Mesenchymal stem cell (in vitro differentiated cells and primary cell): ENCODE results near the gene LHFPL2.

Source experiments
- DNase-seq: peaks from one replicate; pipeline ENCODE4 v3.0.0-alpha.2; 2013
- H2AFZ ChIP-seq: one replicate; pipeline ENCODE4 v1.6.1; 2013; ENCODE audit warnings: low read depth, mild to moderate bottlenecking, control low read depth, inconsistent platforms, low read length, moderate library complexity
- H2AK5ac ChIP-seq: 2 replicates; pipeline ENCODE4 v1.6.1; 2013; ENCODE audit warnings: low read length, moderate library complexity, mild to moderate bottlenecking, inconsistent platforms; ENCODE audit not compliant: severe bottlenecking
- H2BK120ac ChIP-seq: one replicate; pipeline ENCODE4 v1.6.1; 2013; ENCODE audit warnings: low read depth, mild to moderate bottlenecking, inconsistent platforms, low read length, moderate library complexity
- H2BK12ac ChIP-seq, 2 experiments: one replicate each; pipeline ENCODE4 v1.6.1; 2013; ENCODE audit warnings: inconsistent platforms in 2 of 2, low read length in 2 of 2, mild to moderate bottlenecking in 2 of 2, moderate library complexity in 2 of 2, control low read depth in 1 of 2
- H2BK15ac ChIP-seq: one replicate; pipeline ENCODE4 v1.6.1; 2013; ENCODE audit warnings: mild to moderate bottlenecking, low read depth, inconsistent platforms; ENCODE audit not compliant: poor library complexity, severe bottlenecking
- H2BK5ac ChIP-seq: 2 replicates; pipeline ENCODE4 v1.6.1; 2013; ENCODE audit warnings: low read depth, mild to moderate bottlenecking, low read length, control low read depth, inconsistent platforms; ENCODE audit not compliant: poor library complexity, severe bottlenecking
- H3K14ac ChIP-seq, 2 experiments: one replicate each; pipeline ENCODE4 v1.6.1; 2013; ENCODE audit warnings: inconsistent platforms in 2 of 2, low read length in 2 of 2, control low read depth in 1 of 2, mild to moderate bottlenecking in 1 of 2, moderate library complexity in 1 of 2
- H3K18ac ChIP-seq, 2 experiments: one replicate each; pipeline ENCODE4 v1.6.1; 2013; ENCODE audit warnings: inconsistent platforms in 2 of 2, low read length in 2 of 2, control low read depth in 1 of 2, low read depth in 1 of 2, mild to moderate bottlenecking in 1 of 2
- H3K23ac ChIP-seq, 2 experiments: one replicate each; pipeline ENCODE4 v1.6.1; 2013; ENCODE audit warnings: inconsistent platforms in 2 of 2, low read length in 2 of 2, mild to moderate bottlenecking in 2 of 2, moderate library complexity in 2 of 2, control low read depth in 1 of 2
- H3K27ac ChIP-seq: 2 replicates; pipeline ENCODE4 v1.5.1; 2013; ENCODE audit warnings: mild to moderate bottlenecking, moderate library complexity, low read length, control low read depth, inconsistent platforms; ENCODE audit not compliant: poor library complexity, severe bottlenecking
- H3K27me3 ChIP-seq, 2 experiments: 2 replicates each; pipeline versions ENCODE4 v1.6.1 to v1.7.0; 2013; ENCODE audit warnings: low read length in 2 of 2, mild to moderate bottlenecking in 2 of 2, moderate library complexity in 2 of 2, control low read depth in 1 of 2, inconsistent platforms in 1 of 2; ENCODE audit not compliant: control insufficient read depth in 1 of 2, insufficient read depth in 1 of 2
- H3K36me3 ChIP-seq, 2 experiments: 2 replicates each; pipeline versions ENCODE4 v1.6.1 to v1.7.0; 2013; ENCODE audit warnings: low read length in 2 of 2, control low read depth in 1 of 2, inconsistent platforms in 1 of 2, low read depth in 1 of 2, mild to moderate bottlenecking in 1 of 2; ENCODE audit not compliant: insufficient read depth in 2 of 2, control insufficient read depth in 1 of 2
- H3K4ac ChIP-seq, 2 experiments: one replicate each; pipeline ENCODE4 v1.6.1; 2013; ENCODE audit warnings: inconsistent platforms in 2 of 2, low read length in 2 of 2, mild to moderate bottlenecking in 2 of 2, moderate library complexity in 2 of 2, control low read depth in 1 of 2, low read depth in 1 of 2
- H3K4me1 ChIP-seq: 2 replicates; pipeline ENCODE4 v1.6.1; 2013; ENCODE audit warnings: low read depth, low read length, control low read depth; ENCODE audit not compliant: control insufficient read depth, insufficient read depth
- H3K4me2 ChIP-seq: 2 replicates; pipeline ENCODE4 v1.6.1; 2013; ENCODE audit warnings: low read length, mild to moderate bottlenecking, inconsistent platforms; ENCODE audit not compliant: poor library complexity, severe bottlenecking
- H3K4me3 ChIP-seq, 2 experiments: 2 replicates each; pipeline versions ENCODE4 v1.5.1 to v1.7.0; 2013; ENCODE audit warnings: low read length in 2 of 2, mild to moderate bottlenecking in 2 of 2, control low read depth in 1 of 2, low read depth in 1 of 2; ENCODE audit not compliant: insufficient read depth in 1 of 2
- H3K79me1 ChIP-seq: replicated peaks from 2 replicates; pipeline ENCODE4 v1.6.1; 2013; ENCODE audit warnings: mild to moderate bottlenecking, control low read depth, low read length, inconsistent platforms; ENCODE audit not compliant: poor library complexity, severe bottlenecking
- H3K9ac ChIP-seq: 2 replicates; pipeline ENCODE4 v1.7.0; 2013; ENCODE audit warnings: mild to moderate bottlenecking, low read length, moderate library complexity
- H3K9me3 ChIP-seq: 2 replicates; pipeline ENCODE4 v1.7.0; 2013; ENCODE audit warnings: mild to moderate bottlenecking, low read length; ENCODE audit not compliant: control insufficient read depth
- H4K8ac ChIP-seq: one replicate; pipeline ENCODE4 v1.6.1; 2013; ENCODE audit warnings: inconsistent platforms, mild to moderate bottlenecking, low read length, moderate library complexity
- H4K91ac ChIP-seq: one replicate; pipeline ENCODE4 v1.6.1; 2013; ENCODE audit warnings: mild to moderate bottlenecking, low read length, inconsistent platforms
- WGBS: methylation state at CpG from one replicate; pipeline ENCODE4 v1.1.7; 2013; ENCODE audit warnings: mixed read lengths; 5-methylcytosine and 5-hydroxymethylcytosine counted together

Gene LHFPL2

GRCh38 chr5:78642701-78643100 lies 5.9 kb downstream of the LHFPL2 start:
- Histone ChIP-seq H3K4ac (no peak overlapping the region), H3K4me3 (no peak overlapping the region), H3K27ac (no peak overlapping the region), H3K4me2 (no peak overlapping the region), H3K9me3 (no peaks in the 10 kb centered on the region), H2AK5ac (no peak overlapping the region), H4K8ac (no peak overlapping the region), H3K27me3 (no peaks in the 10 kb centered on the region), H4K91ac (no peak overlapping the region), H3K14ac (no peak overlapping the region), H3K36me3 (peaks cover 2 to 21% of the 10 kb centered on the region in 2 experiments), H3K18ac (no peak overlapping the region), H3K4me1 (peaks cover 9% of the 10 kb centered on the region), H3K79me1 (peaks cover 27% of the 10 kb centered on the region), H2AFZ (no peak overlapping the region), H2BK15ac (peak overlapping the region; percentile 9), H3K23ac (no peak overlapping the region), H2BK120ac (no peak overlapping the region), H3K9ac (no peak overlapping the region), H2BK5ac (no peak overlapping the region), H2BK12ac (no peak overlapping the region)
- no peak for DNase-seq
- 85% methylated on average over 1 of the region's 1 CpG for WGBS

GRCh38 chr5:78640662-78641474 lies 7.7 kb downstream of the LHFPL2 start:
- peak overlapping the region; percentile 28 for H3K9ac ChIP-seq
- H3K4me2 ChIP-seq, result peak overlapping the region; percentile 56
- no peak overlapping the region for H2BK12ac ChIP-seq
- H2AK5ac ChIP-seq, result peak overlapping the region; percentile 63
- peak overlapping the region; percentile 38 for H3K27ac ChIP-seq
- H4K91ac ChIP-seq, result no peak overlapping the region
- H2BK15ac ChIP-seq, result no peak overlapping the region
- H2BK5ac ChIP-seq, result no peak overlapping the region
- H2AFZ ChIP-seq, result no peak overlapping the region
- H3K4me1 ChIP-seq, result peaks cover 10% of the 10 kb centered on the region
- no peak overlapping the region for H3K14ac ChIP-seq
- H4K8ac ChIP-seq, result no peak overlapping the region
- H2BK120ac ChIP-seq, result no peak overlapping the region
- H3K4me3 ChIP-seq, result no peak overlapping the region
- no peak overlapping the region for H3K4ac ChIP-seq
- H3K18ac ChIP-seq, result no peak overlapping the region
- H3K27me3 ChIP-seq, result no peaks in the 10 kb centered on the region
- no peaks in the 10 kb centered on the region for H3K9me3 ChIP-seq
- H3K23ac ChIP-seq, result no peak overlapping the region
- WGBS, result 57% methylated on average over 2 of the region's 3 CpGs
- H3K36me3 ChIP-seq, result peaks cover 2 to 16% of the 10 kb centered on the region in 2 experiments
- peaks cover 28% of the 10 kb centered on the region for H3K79me1 ChIP-seq
- DNase-seq, result no peak

GRCh38 chr5:78639791-78640190 lies 8.8 kb downstream of the LHFPL2 start:
- Histone ChIP-seq H2AK5ac (no peak overlapping the region), H2BK15ac (no peak overlapping the region), H3K79me1 (peaks cover 28% of the 10 kb centered on the region), H3K23ac (no peak overlapping the region), H3K4ac (no peak overlapping the region), H2BK12ac (no peak overlapping the region), H3K4me3 (no peak overlapping the region), H2AFZ (no peak overlapping the region), H3K27ac (no peak overlapping the region), H3K9ac (peak overlapping the region; percentile 28), H4K91ac (no peak overlapping the region), H3K4me1 (peaks cover 10% of the 10 kb centered on the region), H2BK5ac (no peak overlapping the region), H3K18ac (no peak overlapping the region), H4K8ac (no peak overlapping the region), H2BK120ac (no peak overlapping the region), H3K36me3 (peaks cover 2 to 15% of the 10 kb centered on the region in 2 experiments), H3K14ac (no peak overlapping the region), H3K27me3 (no peaks in the 10 kb centered on the region), H3K4me2 (no peak overlapping the region), H3K9me3 (no peaks in the 10 kb centered on the region)
- 76% methylated on average over 1 of the region's 2 CpGs for WGBS
- DNase-seq, result no peak

- Histone ChIP-seq H3K23ac (no peak overlapping the region), H2AK5ac (no peak overlapping the region), H2BK5ac (no peak overlapping the region), H2BK120ac (no peak overlapping the region), H3K4ac (no peak overlapping the region), H2BK12ac (peak overlapping the region in 1 of 2 experiments; percentile 33), H3K9me3 (no peaks in the 10 kb centered on the region), H3K9ac (peak overlapping the region; percentile 28), H3K27ac (no peak overlapping the region), H3K36me3 (peaks cover 2 to 13% of the 10 kb centered on the region in 2 experiments), H2AFZ (no peak overlapping the region), H3K79me1 (peaks cover 30% of the 10 kb centered on the region), H2BK15ac (peak overlapping the region; percentile 65), H3K14ac (no peak overlapping the region), H3K18ac (no peak overlapping the region), H3K27me3 (no peaks in the 10 kb centered on the region), H3K4me3 (no peak overlapping the region), H4K91ac (no peak overlapping the region), H4K8ac (peak overlapping the region; percentile 56), H3K4me2 (no peak overlapping the region), H3K4me1 (peaks cover 12% of the 10 kb centered on the region)
- 97% methylated on average over 3 of the region's 4 CpGs for WGBS
- no peak for DNase-seq
These were observed 9.5 kb downstream of the LHFPL2 start for GRCh38 chr5:78638973-78639669.
